HG03520 (cell line): Measurements from ENCODE around the gene SEC14L1.
"Not testable (repeated sequence)": the region's sequence is repeated elsewhere in the genome, so short reads cannot be mapped to it uniquely, and the experiment has no call there.

Experiments used
- ATAC-seq: cut with Tn5 transposase; IDR thresholded peaks from one replicate; pipeline ENCODE4 v1.9.1; 2021; ENCODE audit warnings: mild to moderate bottlenecking, moderate library complexity; ENCODE audit not compliant: unreplicated experiment

The SEC14L1 gene

DNA sequence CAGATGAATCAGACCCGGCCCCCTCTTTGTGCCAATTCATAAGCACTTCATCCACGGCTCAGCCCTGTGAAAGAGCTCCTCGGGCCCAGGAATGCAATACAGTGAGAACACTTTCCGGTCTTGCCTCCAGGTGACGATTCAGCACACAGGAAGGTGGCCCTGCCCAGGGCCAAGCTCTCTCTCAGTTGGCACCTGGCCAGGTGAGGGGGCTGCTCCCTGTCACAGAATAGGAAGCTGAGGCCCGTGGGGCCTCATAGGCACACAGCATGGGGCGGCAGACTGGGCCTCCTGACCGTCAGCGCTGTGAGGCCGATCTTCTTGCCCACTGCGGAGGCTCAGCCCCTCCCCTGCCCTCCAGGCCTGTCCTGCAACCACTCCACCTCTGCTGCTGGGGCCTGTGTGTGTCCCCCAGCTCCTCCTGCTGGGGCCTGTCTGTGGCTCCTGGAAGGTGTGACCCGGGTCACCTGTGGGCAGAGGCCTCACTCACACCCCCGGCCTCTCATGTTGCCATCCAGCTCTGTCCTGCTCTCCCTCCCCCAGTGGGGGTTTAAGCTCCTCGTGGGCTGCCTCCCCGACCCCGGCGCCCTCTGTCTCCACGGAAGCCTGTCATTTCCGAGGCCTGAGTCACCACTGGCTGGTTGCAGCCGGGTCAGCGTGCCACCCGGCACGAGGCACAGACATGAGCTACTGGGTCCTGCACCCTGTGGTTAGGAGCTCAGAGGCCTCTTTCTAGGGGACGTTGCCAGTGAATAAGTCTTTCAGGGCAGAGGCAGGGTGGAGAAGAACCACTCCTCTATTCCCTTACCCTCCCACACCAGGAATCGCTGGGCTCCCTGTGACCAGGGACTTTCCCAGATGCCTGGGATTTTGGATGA is 114.4 kb downstream of the SEC14L1 start:
- no peak for ATAC-seq

DNA sequence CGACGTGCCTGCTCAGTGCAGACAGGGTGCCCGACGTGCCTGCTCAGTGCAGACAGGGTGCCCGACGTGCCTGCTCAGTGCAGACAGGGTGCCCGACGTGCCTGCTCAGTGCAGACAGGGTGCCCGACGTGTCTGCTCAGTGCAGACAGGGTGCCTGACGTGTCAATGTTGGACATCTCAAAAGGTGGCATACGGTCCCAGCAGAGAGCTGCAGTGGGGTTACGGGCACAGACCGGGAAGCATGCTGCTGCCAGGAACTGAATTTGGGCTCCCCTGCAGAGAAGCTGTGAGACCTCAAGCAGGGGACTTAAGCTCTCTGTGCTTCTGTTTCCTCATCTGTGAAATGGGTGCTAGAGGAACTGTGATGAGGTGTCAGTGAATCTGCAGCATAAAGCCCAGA is 115.2 kb downstream of the SEC14L1 start:
- ATAC-seq, result not testable (repeated sequence)

DNA sequence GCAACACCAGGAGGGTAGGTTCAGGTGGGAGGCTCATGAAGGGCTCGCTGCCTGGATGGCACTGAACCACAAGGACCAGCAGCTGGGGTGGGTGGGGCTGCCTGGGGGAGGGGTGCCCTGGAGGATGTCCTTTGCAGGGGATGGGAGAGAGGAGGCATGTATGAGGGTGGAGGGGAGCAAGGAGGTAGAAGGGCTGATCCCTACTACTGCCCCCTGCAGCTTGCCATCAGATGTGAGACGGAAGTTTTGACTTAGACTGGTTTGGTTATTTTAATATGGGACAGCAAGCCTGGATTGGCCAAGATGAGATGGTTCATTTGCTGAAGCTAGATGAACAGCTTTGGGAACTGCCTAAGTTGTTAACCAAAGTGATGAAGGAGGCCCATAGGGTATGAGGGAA is 115.9 kb downstream of the SEC14L1 start:
- no peak for ATAC-seq

DNA sequence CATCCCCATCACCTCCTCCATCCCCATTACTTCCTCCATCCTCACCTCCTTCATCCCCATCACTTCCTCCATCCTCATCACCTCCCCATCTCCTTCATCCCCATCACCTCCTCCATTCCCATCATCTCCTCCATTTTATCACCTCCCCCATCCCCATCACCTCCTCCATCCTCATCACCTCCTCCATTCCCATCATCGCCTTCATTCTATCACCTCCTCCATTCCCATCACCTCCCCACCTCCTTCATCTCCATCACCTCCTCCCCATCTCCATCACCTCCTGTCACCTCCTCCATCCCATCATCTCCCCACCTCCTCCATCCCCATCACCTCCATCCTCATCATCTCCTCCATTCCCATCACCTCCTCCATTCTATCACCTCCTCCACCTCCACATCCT is 116.4 kb downstream of the SEC14L1 start:
- no peak for ATAC-seq

DNA sequence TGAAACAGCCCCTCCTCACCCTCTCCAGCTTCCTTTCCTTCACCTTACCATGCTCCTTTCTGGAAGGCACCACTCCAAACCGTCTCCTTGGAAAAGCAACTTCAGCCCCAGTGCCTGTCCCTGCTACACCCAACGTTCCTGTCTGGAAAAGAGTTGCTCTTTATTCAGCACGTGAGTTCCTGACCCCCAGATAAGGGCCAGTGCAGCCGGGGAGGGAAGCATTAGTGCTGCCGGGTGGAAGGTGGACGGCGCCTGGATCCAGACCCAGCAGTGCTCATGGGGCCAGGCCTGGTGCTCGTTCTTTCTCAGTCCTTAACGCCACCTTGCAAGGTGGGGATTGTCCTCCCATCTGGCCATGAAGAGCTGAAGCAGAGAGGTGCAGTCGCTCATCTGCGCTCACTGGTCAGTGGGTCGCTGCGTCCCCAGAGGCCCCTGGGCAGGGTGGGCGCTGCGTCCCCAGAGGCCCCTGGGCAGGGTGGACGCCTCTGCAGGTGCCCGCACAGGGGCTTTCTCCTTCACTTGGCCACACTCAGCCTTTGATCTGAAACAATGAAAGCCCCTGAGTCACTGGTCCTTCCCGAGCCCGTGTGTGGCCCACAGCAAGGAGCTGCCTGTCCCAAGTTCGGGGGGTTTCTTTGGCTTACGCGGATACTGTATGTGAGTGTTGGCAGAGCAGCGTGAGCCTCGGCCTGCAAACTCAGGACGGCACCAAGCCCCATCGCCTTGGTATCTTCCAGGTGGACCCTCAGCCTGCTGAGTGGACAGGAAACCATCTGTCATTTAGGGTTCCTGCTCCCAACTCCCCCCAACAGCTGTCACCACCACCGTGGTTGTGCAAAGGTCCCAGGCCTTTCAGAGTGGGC is 117.1 kb downstream of the SEC14L1 start:
- ATAC-seq, result no peak

DNA sequence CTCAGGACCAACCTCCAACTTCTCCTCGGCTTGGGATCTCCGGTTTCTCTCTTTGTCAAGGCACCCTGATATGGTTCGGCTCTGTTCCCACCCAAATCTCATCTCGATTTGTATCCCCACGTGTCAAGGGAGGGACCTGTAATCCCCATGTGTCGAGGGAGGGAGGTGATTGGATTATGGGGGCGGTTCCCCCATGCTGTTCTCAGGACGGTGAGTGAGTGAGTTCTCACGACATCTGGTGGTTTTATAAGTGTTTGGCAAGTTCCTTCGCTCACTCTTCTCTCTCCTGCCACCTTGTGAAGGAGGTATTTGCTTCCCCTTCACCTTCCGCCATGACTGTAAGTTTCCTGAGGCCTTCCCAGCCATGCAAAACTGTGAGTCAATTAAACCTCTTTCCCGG is 117.9 kb downstream of the SEC14L1 start:
- ATAC-seq, result no peak

DNA sequence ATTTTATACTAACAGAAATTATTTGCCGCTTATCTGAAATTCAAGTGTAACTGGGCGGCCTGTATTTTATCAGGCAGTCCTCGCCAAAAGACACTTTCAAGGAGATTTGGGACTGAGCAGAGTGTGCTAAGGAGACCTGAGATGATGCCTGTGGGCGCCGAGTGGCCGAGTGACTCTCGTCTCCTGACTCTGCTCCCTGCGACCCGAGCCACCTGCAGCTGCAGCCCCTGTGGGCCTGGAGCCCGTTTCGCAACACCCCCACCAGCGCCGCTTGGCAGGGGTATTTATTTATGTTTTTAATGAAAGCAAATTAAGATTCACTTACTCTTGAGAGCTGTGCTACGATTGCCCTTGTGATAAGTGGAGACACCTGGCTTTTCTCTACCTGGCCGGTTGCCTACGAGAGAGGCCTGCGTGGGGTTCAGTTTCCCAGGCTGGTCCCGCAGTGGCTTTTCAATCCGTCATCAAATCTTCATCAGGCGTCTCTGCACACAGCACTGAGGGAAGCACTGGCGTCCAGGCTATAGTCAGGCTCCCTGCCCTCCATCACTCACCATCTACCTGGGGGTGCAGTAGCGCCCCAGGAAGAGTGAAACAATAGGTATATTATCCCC is 124.0 kb downstream of the SEC14L1 start:
- no peak for ATAC-seq

DNA sequence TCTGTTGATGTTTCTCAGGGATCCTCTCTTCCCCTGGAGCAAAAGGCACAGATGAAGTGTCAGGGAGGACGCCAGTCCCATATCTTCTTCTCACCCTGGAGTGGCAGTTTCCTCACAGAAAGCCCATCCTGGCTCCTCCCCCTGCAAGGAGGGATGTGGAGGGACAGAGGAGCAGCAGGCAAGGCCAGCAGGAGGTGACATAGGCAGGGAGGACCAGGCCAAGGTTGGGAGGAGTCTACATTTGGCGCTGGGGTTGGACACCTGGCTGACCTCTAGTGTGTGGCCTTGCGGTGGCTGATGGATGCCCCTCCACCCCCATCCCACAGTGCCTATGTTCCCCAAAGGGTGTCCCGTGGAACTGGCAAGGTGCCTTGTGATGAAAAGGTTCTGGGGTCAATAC is 125.4 kb downstream of the SEC14L1 start:
- no peak for ATAC-seq
